GM12874 (cell line): ENCODE data around the gene PCOLCE2.

Source experiments
- TF ChIP-seq, protein P1 (sequence below): IDR thresholded peaks from 2 replicates; pipeline ENCODE4 v1.5.1; 2011; ENCODE audit warnings: low read depth, mild to moderate bottlenecking, control low read depth, low read length, moderate library complexity; ENCODE audit not compliant: insufficient read depth

PCOLCE2 gene

DNA sequence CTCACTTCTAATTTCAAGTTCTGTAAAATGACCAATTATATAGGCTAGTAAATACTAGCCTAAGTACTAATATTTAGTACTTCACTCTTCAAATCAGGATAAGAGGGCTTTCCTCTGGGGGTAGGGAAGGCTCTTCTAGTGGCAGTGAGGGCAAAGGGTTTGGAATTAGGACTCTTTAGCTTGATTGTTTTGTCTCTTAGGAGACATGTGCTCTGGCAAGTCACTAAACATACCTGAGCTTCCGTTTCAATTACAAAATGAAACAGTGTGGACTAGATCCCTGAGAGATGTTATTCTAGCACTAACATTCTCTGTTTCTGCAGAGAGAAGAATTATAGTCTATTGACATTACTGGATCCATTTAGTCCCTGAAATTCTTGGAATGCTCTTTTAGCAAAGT lies 71.5 kb downstream of the PCOLCE2 start:
- TF ChIP-seq, protein P1, sequence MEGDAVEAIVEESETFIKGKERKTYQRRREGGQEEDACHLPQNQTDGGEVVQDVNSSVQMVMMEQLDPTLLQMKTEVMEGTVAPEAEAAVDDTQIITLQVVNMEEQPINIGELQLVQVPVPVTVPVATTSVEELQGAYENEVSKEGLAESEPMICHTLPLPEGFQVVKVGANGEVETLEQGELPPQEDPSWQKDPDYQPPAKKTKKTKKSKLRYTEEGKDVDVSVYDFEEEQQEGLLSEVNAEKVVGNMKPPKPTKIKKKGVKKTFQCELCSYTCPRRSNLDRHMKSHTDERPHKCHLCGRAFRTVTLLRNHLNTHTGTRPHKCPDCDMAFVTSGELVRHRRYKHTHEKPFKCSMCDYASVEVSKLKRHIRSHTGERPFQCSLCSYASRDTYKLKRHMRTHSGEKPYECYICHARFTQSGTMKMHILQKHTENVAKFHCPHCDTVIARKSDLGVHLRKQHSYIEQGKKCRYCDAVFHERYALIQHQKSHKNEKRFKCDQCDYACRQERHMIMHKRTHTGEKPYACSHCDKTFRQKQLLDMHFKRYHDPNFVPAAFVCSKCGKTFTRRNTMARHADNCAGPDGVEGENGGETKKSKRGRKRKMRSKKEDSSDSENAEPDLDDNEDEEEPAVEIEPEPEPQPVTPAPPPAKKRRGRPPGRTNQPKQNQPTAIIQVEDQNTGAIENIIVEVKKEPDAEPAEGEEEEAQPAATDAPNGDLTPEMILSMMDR, result no peak

DNA sequence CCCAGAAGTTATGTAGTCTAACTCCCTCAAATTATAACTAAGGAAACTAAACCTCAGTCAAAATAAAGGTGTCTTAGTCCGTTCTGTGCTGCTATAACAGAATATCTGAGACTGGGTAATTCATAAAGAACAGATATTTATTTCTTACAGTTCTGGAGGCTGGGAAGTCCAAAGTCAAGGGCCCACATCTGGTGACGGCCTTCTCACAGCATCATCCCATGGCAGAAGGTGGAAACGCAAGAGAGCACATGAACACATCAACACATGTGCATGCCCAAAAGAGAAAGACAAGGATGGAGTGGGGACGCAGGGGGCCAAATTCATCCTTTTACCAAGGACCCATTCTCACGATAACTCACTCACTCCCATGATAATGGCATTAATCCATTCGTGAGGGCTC lies 73.1 kb downstream of the PCOLCE2 start:
- TF ChIP-seq, protein P1, result no peak

DNA sequence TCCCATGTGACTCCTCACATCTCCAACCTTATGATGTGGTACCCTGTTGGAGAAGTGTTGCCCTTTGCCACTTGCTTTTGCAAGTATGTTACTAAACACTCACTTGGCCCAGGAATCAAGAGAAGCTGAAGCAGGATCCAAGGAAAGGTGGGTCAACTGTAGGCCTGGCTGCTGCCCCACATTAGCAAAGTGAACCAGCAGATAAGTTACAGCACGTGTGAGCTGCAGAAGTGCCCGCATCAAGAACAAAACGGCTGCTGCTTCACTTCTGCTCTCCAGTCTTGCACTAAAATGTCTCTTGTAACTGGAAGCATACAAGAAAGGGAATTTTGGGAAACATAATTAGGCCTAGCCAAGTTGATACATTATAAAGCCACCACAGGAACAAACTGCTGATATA lies 79.6 kb downstream of the PCOLCE2 start:
- TF ChIP-seq, protein P1, result no peak

DNA sequence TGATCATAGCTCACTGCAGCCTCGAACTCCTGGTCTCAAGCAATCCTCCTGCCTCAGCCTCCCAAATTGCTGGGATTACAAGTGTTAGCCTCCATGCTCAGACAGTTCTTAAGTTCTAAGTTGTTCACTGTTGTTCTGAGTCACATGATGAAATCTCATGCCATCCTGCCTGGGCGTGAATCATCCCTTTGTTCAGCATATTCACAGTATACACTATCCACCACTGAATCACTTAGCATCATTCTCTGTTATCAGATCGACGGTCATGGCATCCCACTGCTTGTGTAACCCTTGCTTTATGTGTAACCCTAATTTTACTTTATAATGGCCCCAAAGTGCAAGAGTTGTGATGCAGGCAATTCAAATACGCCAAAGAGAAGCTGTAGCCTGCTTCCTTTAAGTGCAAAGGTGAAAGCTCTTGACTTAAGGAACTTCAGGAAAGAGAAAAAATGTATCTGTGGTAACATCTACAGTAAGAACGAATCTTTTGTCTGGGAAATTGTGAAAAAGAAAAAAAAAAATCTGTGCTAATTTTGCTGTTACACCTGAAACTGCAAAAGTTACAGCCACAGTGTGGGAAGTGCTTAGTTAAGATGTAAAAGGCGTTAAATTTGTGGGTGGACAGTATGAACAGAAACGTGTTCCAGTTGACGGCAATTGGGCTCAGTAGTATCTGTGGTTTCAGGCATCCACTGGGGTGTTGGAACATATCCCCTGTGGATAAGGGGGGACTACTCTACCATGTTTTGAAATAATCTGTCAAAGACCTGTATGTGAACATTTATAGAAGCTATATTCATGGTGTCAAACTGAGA lies 80.6 kb downstream of the PCOLCE2 start:
- TF ChIP-seq, protein P1, result no peak

DNA sequence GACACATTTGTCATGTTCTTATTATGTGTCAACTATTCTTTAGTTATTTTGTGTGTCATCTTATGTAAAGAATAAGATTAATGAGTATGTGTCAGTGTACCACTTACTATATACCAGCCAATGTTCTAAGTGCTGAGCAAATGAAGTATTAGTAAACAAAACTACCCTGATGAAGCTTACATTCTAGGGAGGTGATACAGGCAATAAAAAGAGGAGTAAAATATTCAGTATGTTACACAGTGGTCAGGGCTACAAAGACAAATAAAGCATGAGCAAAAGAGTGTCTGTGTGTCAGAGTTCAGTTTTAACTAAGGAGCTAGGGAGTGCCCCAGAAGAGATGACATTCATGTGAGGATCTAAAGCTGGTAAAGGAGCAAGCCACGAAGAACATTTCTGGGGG lies 86.0 kb downstream of the PCOLCE2 start:
- TF ChIP-seq, protein P1, result no peak

DNA sequence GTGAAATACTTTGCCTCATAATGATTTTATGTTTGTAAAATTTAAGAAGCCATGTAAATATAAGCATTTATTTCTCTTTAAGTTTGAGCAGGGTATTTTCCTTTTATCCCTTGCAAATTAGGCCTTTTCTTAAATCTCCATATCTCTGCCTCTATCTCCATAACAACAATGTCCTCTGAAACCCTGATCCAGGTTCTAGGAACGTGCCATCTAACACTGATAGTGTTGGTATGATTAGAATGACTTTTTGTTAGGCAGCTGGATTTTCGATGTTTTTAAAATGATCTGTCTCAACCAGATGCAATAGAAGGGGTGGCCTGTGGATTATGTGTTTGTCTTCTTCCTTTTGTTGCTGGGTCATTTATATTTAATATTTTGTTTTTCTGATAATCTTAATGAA lies 87.1 kb downstream of the PCOLCE2 start:
- TF ChIP-seq, protein P1, result no peak

DNA sequence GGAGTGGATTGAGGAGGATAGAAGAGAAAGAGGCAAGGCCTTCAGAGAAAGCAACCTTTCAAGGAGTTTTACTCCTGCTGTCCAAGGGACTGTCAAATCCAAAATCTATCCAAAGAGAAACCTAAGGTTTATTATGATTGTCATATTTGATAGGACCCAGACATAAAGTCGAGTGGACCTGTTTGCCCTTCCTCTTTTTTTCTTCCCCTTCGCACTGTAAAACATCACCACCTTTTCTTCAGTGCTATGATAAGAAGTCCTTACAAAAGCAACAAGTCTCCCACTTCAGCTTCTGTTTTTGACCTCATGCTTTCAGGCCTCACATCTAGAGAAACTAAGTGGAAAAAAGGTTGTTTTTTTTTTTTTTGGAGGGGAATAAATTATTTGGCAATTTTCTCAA lies 92.1 kb downstream of the PCOLCE2 start:
- TF ChIP-seq, protein P1, result no peak
